ENCODE data around the gene RNF212B.

Gene RNF212B

DNA sequence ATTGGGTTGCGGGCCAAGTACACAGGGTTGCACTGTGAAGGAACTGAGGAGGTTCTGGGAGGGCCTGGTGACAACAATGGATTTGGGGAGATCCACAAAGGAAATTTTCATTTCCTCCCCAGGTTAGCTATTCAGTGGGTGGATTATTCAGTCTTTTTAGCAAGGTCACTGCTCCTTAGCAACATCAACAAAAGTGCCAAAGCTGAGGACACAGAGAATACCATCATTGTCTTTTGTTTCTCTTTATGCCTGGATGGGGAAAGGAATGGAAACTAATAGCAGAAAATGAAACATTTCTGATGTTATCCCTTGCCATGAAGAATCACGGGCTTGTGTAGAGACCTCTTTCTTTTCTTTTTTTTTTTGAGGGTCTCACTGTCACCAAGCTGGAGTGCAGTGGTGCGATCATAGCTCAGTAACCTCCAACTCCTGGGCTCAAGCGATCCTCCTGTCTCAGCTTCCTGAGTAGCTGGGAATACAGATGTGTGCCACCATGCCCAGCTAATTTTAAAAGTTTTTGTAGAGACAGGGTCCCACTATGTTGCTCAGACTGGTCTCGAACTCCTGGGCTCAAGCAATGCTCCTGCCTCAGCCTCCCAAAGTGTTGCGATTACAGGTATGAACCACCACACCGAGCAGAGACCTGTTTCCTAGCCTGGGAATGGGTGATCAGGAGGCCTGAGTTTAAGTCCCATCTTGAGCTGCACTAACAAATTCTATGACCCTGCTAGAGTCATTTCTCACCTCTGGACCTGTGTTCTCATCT lies 58.5 kb downstream of the RNF212B start:
- DNase-seq (ENCODE audit: low read depth in 2 of 2) = no peak

DNA sequence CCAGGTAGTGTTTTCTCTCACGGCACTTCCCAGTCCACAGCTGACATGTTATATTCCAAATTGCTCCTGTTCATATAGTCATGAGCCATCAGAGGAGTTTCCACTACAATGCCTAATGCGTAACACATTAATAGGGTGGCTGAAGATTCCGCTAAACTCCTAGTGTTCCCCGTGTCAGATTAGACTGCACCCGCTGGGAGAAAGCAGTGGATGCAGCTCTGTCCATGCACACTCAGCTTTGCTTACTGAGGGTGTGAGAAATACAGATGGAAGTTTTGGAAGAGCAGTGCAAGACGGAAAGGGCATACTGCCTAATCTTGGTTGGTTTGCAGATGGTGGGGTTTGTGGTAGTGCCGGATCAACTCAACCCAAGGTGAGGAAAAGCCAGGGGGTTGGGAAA lies 59.4 kb downstream of the RNF212B start:
- no peak for DNase-seq (ENCODE audit: low read depth in 2 of 2)

DNA sequence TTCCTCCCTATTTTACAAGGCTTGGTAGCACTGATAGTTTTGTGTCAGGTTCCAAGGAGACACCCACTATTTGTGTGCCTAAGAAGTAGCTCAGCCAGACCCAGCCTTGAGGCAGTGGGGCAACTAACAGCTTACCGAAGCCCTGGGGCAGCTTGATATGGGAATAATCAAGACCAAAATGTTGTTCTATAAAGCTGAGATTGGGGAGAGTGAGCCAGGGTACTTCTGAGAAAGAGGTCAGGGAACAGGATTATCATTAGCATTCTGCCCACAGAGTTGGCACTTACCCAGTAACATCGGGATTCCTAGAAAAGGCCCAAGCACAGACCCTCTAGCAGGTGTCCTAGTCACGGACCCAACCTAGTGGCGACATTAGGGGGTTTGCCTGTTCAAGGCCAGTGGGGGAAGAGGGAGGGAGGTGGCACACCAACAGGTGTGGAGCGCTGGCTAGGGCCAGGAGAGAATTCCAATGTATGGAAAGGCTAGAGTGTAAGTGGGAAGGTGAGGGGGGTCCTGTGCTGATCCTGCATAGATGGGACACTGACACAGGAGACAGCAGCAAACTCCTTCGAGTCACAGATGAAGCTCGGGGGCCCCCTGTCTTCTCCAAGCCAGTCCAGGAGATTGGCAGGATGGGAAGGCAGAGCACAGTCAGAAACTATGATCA lies 60.0 kb downstream of the RNF212B start:
- DNase-seq (ENCODE audit: low read depth in 2 of 2) = no peak

DNA sequence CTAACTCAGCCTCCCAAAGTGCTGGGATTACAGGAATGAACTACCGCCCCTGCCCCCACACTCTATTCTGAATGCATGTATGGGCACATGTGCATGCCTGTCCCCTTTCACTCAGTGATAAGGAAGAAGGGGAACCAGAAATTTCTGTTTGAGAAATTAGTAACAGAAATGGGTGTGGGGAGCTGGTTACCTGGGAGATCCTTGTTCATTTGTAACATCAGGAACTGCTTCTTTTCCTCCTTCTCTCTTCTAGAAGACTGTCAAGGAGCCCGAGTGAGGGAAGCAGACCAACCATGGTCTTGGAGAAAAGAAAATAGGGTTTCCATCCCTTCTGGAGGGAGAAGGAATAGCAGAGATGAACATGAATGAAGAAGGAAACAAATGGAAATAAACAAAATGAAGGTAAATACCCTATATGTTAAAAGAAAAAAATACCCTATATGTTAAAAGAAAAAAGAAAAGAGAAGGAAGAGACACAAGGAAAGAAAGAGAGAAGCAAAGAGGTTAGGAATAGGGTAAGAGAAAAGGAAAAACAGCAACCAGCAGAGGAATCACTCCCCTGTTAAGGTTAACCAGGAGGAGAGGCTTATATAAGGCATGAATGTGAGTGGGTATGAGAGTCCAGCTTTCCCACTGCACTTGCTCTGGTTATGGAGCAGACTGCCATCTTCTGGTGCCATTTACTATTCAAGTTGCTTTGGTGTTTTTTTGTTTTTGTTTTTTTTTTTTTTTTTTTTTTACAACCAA lies 61.6 kb downstream of the RNF212B start:
- no peak for DNase-seq (ENCODE audit: low read depth in 2 of 2)

DNA sequence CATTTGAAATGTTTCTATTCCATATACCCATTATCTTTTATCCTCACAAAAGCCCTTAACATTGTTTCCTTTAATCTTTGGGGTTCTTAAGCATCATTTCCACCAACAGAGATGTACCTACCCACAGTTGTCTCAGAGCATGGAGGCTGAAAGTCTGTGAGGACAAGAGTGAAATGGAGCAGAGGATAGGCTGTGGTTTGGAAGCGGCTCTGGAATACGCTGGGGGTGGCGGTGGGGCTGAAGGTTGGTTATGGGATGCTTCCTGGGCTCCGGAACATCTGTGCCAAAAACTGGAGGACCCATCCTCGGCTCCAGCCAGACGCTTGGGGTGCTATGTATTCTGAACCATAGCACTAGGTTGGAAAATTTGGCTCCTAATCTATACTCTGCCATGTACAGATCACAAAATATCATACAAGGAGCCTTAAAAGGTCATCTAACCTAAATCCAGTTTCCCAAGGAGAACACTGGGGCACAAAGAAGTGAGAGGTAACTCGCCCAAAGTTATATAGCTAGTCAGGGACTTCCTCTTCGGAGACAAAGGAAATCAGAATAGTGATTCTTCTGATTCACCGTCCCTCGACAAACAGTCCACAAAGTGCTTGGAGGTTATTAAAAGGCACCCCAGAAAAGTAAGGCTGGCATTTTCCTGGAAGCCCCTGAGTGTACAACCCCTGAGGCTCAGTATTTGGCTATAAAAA lies 62.4 kb downstream of the RNF212B start:
- DNase-seq (ENCODE audit: low read depth in 2 of 2) = no peak

DNA sequence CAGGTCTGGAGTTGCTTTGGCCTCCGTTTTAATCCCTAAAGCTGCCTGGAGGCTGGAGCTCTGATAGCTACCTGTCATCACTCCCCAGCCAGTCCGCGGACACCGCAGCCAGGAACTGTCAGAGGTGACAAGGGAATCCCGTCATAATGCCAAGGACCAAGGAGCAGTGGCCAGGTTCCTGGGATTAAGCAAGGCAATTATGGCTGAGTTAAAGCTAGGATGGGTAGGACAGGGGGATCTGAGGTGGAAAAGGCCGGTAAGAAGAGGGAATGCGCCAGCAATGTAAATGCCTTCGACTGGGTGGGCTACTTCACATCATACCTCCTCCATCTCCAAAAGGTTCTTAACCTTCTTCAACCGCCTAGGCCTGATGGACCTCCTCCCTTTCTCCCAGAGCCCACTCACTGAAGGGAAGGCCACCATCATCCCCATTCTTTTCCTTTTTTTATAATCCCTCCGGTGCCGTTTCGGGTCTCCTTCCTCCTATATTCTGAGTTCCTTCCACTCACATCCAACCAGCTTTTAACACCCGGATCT lies 63.0 kb downstream of the RNF212B start:
- no peak for DNase-seq (ENCODE audit: low read depth in 2 of 2)

DNA sequence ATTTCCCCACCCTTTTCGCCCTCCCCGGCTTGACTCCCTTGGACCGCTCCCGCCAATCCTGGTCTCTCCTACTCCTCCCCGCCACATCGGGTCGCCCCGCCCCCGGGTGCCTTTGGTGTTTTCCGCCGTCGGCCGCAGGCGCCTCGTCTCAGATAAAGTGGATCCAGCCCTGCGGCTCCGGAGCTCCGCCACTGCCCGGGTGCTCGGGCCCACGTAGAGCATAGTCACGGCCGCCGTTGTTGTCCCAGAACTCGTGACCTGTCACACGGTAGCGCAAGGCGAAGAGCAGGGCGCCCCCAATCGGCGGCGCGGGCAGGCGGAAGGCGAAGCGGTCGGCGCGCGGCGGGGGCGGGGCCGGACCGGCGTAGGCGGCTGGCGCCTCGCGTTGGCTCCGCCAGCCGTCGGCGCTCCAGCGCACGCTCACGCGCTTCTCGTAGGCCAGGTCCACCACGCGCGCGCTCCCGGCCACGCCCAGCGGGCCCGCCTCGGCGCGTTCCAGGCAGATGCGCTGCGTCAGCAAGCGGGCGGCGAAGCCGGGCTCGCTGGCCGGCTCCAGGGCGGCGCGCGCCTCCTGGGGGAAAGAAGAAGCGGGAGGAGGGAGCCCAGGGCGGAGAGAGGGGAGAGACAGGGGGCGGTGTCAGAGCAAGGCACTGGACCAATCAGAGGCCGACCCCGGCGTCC lies 63.7 kb downstream of the RNF212B start:
- DNase-seq (ENCODE audit: low read depth in 2 of 2) = peak; percentile 92 to 95

DNA sequence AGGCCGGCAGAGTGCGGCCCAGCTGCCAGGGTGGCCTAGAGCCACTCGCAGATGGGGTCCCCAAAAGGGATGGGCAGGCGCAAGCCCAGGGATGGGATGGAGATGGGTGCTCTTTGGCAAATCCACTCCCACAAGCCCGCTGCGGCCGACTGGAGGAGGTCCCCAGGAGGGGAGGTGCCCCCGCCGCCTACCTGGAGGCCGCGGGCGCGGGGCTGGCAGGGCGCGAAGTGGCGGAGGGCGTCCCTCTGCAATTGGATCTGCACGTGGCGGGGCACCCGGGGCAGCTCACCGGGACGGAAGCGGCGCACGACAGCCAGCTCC lies 64.2 kb downstream of the RNF212B start:
- no peak for DNase-seq (ENCODE audit: low read depth in 2 of 2)

DNA sequence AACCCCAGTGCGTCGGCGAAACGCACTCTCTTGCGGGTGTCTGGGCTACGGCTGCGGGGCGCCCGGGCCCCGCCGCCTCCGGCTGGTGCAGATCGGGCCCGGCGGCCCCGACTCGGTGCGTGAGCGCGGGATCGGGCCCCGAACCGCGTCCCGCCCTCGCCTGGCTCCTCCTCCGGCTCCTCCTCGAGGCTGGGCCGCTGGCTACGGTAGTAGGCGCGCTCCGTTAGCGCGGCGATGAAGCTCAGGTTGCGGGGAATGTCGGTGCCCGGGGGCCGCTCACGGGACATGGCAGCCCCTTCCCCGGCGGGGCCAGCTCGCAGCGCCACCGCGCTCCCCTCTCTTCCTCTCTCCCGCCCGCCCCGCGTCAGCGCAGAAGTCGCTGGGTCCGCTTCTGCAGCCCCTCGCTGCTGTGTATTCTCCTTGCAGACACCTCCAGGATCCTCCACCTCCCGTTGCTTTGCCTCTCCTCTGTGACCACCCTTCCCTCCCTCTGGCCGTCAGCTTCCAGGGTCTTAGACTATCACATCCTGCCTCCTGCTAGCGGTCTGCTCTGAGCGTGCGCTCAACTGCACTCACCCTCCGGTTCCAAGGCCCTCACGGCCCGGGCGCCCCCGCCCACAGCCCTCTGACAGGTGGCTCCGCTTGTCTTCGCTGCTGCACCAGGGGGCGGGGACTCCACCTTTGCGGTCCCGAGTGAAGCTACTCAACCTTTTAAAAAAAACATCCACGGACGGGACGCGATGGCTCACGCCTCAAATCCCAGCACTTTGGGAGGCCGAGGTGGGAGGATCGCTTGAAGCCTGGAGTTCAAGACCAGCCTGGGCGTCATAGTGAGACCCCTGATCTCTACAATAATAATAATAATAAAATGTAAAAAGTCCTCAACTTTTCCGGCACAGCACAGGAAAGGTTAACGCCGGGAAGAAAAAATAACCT lies 64.8 kb downstream of the RNF212B start, which contains the start of gene PPP1R3E:
Gene PPP1R3E (minus strand): TSS at position 570 of the 936 bp plus-strand sequence. CDS start 283 bp downstream, at position 287.
- peak; percentile 72 to 88 for DNase-seq (ENCODE audit: low read depth in 2 of 2)

DNA sequence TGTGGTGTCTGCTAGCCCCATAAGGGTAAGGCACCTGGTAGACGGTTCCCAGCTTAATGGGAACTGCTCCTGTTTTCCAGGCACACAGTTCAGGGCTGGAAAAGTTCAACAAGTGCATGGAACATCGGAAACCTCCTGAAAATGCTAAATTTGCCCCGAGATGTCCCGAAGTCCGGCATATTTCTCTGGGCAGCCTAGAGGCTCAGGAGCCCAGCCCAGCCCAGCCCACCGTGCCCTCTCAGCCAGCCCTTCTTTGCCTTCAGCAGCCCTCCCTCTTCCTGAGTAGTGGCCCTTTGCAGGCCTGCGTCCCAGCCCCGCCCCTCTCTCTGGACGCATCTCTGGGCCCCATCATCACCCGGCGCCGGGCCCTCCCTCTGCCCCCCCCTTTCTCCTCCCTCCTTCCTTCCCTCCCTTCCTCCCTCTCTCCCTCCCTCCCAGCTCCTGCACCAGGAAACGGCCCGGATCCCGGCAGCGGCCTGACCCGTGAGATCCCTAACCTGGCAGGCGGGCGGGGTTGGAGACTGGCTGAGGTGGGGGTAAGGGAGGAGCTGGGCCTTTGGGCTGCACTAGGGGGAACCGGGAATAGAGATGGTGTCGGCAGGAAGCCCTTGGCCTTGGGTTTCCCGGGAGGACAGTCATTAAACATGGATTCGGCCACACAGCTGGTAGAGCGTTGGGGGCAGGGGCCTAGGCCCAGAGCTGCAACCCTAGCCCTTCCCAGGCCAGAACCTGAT lies 68.8 kb downstream of the RNF212B start, which contains the start of gene BCL2L2:
Gene BCL2L2 (plus strand): TSS at position 422 of the 734 bp plus-strand sequence. CDS start 935 bp downstream, outside the sequence.
- DNase-seq (ENCODE audit: low read depth in 2 of 2) = no peak

DNA sequence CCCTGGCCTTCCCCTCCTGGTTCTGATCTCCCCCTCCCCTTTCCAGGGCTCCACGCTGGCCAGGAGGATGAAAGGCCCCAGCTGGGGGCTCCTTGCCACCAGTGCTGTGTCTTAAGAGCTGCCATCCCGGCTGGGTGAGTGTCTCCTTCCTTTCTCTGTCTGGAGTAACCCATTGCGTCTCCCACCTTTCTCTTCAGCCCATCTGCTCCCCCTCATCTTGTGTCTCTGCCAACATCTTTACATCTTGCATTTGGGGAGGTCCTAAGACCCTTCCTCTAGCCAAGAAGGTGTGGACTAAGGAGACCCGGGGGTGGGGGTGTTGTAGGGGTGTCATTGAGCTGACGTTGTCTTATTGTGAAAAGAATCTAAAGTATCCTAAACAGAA lies 69.4 kb downstream of the RNF212B start:
- DNase-seq (ENCODE audit: low read depth in 2 of 2) = no peak

DNA sequence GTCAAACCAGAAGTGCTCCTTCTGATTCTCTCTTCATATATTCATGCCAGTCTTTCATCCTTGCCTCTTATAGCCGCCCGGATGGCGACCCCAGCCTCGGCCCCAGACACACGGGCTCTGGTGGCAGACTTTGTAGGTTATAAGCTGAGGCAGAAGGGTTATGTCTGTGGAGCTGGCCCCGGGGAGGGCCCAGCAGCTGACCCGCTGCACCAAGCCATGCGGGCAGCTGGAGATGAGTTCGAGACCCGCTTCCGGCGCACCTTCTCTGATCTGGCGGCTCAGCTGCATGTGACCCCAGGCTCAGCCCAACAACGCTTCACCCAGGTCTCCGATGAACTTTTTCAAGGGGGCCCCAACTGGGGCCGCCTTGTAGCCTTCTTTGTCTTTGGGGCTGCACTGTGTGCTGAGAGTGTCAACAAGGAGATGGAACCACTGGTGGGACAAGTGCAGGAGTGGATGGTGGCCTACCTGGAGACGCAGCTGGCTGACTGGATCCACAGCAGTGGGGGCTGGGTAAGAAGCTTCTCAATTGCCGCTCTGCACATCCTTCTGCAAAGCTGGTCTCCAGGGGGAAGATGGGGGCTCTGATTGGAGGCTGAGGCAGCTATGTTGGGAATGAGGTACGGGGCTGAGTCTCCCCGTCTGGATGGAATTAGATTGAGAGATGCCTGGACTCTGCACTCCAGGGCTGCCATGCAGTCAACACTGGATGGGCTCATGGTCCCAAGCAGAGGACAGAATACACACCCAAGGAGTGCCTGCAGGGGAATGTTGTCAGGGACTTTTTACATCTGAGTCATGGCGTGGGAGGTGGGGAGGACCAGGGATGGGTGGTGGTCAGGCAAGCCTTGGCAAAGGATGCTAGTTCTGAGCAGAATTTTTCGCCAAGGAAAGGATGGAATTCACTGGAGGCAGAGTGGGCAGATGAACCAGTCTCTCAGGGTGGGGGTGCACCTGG lies 70.2 kb downstream of the RNF212B start:
- no peak for DNase-seq (ENCODE audit: low read depth in 2 of 2)

DNA sequence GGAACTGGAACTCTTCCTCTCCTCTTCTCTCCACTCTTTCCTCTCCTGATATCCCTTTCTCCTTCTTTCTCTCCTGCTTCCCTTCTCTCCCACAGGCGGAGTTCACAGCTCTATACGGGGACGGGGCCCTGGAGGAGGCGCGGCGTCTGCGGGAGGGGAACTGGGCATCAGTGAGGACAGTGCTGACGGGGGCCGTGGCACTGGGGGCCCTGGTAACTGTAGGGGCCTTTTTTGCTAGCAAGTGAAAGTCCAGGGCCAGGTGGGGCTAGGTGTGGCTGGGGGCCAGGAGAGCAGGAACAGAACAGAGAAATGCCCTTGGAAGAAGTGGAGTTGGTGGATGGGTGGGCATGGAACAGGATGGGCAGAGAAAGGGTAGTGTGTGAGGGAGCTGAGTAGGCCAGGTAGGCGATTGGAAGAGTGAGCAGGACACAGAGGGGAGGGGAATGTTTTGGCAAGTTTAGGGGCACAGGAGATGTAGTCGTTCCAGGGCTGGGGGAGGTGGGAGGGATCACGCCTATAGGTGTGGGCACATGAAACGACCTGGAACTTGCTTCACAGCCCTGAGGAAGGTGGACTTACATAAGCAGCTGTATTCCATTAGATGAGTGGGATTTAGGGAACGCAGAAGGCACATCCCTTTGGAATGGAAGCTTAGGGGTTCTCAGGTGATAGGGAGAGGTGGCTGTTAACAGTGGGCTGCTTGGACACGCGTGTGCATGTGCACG lies 71.1 kb downstream of the RNF212B start:
- no peak for DNase-seq (ENCODE audit: low read depth in 2 of 2)

DNA sequence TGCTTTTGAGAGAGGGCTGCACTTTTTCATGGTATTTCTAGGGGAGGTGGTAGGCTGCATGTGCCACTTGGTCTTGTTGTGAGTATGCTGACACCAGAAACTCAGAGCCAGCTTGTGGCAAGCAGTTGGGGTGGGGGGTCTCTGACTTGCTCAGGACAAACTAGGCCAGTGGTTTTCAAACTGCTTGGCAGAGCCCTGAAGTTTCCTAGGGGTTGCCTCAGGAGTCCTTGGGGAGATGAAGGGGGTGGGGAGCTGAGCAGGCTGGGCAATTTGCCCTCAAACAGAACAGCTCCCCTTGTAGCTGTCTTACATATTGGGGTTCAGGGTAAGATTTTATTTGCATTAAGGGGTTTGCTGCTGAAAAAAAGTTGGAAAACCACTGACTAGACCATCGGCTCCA lies 72.8 kb downstream of the RNF212B start:
- no peak for DNase-seq (ENCODE audit: low read depth in 2 of 2)

DNA sequence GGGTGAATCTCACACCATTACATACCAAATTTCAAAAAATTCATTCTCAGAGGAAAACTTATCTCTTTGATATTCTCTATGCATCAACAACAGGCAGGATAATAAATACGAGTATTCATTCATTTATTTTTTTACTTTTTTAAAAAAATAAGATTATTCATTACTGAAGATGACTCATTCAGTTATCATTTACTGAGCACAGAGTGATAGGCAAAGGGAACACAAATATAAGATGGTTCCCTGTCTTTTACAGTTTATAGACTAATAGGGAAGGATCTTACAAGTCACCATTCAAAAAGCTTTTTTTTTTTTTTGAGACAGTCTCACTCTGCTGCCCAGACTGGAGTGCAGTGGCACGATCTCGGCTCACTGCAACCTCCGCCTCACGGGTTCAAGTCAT lies 78.6 kb downstream of the RNF212B start:
- no peak for DNase-seq (ENCODE audit: low read depth in 2 of 2)

DNA sequence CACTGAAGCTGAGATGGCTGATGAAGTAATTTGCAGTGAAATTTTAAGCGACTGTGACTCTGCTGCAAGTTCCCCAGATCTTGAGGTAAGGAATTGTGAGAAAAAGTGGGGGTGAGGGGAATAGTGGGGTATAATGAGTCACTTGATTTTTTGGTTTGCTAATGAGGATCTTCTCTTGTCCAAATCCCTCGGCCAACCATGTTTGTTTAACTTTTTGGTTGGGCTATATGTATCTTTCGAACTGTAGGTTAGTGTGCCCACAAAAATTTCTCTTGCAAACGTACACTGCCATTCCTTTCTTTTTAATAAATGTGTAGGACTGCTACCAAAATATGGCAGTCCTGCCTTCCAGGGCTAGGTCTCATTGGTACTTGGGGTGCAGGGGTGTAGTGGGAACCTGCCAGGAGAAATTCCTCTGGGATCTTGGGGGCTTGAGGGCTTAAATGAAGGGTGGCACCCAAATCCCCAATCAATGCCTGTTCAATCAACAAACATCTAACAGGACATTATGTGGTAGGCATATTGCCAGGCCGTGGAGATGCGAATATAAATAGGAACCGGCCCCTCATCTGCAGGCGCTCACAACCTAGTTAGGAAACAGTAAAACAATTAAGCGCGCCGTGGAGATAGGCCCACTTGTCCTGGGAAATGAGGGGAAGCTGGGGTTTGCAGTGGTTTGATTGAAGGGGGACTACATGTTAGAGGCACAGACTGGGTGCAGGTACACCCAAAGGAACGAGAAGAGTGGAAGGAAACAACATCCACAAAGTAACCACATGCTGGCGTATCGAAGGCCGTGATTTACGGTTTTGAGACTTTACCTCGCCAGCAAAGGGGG lies 82.2 kb downstream of the RNF212B start:
- DNase-seq (ENCODE audit: low read depth in 2 of 2) = no peak

All from stimulated activated CD4-positive, alpha-beta T cell treated with anti-CD3 and anti-CD28 coated beads, Interleukin-12 subunit alpha, Interleukin-12 subunit beta, amount 100 ng/mL, for 24 hours (primary cell).